Raji (cell line): ENCODE results near the gene LRMDA.

Experiments used
- POLR2A ChIP-seq: IDR thresholded peaks from 2 replicates; pipeline ENCODE4 v1.6.1; 2011; ENCODE audit warnings: low read depth, low read length, control low read depth; ENCODE audit not compliant: insufficient read depth

Gene LRMDA

GRCh38 chr10:76031769-76032699 lies 600.6 kb downstream of the LRMDA start:
- no peak for TF ChIP-seq POLR2A

- no peak for TF ChIP-seq POLR2A
Measured at GRCh38 chr10:76032700-76033039, 601.2 kb downstream of the LRMDA start.

GRCh38 chr10:76033457-76034196 lies 602.2 kb downstream of the LRMDA start:
- no peak for TF ChIP-seq POLR2A

- no peak for TF ChIP-seq POLR2A
Measured at GRCh38 chr10:76034353-76035205, 603.2 kb downstream of the LRMDA start.

GRCh38 chr10:76035206-76036110 lies 604.0 kb downstream of the LRMDA start:
- TF ChIP-seq POLR2A = no peak

- no peak for TF ChIP-seq POLR2A
Measured at GRCh38 chr10:76036111-76036940, 604.9 kb downstream of the LRMDA start.

- no peak for TF ChIP-seq POLR2A
Measured at GRCh38 chr10:76036962-76037361, 605.5 kb downstream of the LRMDA start.

GRCh38 chr10:76037531-76038155 lies 606.2 kb downstream of the LRMDA start:
- no peak for TF ChIP-seq POLR2A

- no peak for TF ChIP-seq POLR2A
Measured at GRCh38 chr10:76038696-76039095, 607.3 kb downstream of the LRMDA start.

- TF ChIP-seq POLR2A = no peak
Measured at GRCh38 chr10:76040107-76040829, 608.8 kb downstream of the LRMDA start.

- no peak for TF ChIP-seq POLR2A
Measured at GRCh38 chr10:76040830-76041220, 609.4 kb downstream of the LRMDA start.

- TF ChIP-seq POLR2A = no peak
Measured at GRCh38 chr10:76041551-76041950, 610.1 kb downstream of the LRMDA start.
